A549 (cell line): ENCODE results near the gene SVOPL.

Source experiments
- CTCF ChIP-seq: fragments of >200 bp; sonication (Bioruptor Twin); formaldehyde crosslinking; IDR thresholded peaks from 3 replicates; pipeline ENCODE4 v1.5.1; 2016
- TF ChIP-seq, protein P1 (sequence below): fragments of 450-650 bp; IDR thresholded peaks from 2 replicates; pipeline ENCODE4 v1.6.1; 2014; ENCODE audit warnings: antibody characterized with exemption

DNA sequence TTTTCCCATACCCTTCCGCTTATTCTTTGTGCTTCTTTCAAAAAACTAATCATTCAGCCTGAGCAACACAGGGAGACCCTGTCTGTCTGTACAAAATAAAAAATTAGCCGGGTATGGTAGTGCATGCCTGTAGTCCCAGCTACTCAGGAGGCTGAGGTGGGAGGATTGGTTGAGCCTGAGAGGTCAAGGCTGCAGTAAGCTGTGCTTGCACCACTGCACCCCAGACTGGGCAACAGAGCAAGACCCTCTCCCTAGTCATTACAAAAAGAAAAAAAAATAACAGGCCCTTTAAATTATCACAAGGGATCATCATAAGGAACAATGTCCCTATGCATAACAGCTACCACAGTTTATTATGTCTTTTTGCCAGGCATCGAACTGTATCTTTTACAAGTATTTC, 121.5 kb downstream of the SVOPL start:
- TF ChIP-seq, protein P1, sequence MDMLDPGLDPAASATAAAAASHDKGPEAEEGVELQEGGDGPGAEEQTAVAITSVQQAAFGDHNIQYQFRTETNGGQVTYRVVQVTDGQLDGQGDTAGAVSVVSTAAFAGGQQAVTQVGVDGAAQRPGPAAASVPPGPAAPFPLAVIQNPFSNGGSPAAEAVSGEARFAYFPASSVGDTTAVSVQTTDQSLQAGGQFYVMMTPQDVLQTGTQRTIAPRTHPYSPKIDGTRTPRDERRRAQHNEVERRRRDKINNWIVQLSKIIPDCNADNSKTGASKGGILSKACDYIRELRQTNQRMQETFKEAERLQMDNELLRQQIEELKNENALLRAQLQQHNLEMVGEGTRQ, result no peak
- no peak for TF ChIP-seq CTCF
